CD4-positive, alpha-beta T cell treated with Interleukin-1 beta for 1 hour (primary cell): ENCODE measurements around the gene AGMO.
"Not testable (repeated sequence)": the region's sequence is repeated elsewhere in the genome, so short reads cannot be mapped to it uniquely, and the experiment has no call there.

Source experiments
- DNase-seq, 2 donors: peaks; one replicate each; pipeline ENCODE4 v3.0.0-alpha.2; 2020 to 2022

AGMO gene

GRCh38 chr7:15558756-15559155, 3.1 kb downstream of the AGMO start:
- DNase-seq, result no peak

- no peak for DNase-seq
Measured at GRCh38 chr7:15557686-15558085, 4.1 kb downstream of the AGMO start.

- no peak for DNase-seq
Measured at GRCh38 chr7:15557186-15557585, 4.6 kb downstream of the AGMO start.

- no peak for DNase-seq
Measured at GRCh38 chr7:15556339-15557105, 5.3 kb downstream of the AGMO start.

GRCh38 chr7:15555381-15555859, 6.4 kb downstream of the AGMO start:
- no peak for DNase-seq

- no peak for DNase-seq
Measured at GRCh38 chr7:15554744-15555143, 7.1 kb downstream of the AGMO start.

GRCh38 chr7:15554081-15554480, 7.7 kb downstream of the AGMO start:
- no peak for DNase-seq

- DNase-seq, result not testable (repeated sequence)
Measured at GRCh38 chr7:15547320-15547719, 14.5 kb downstream of the AGMO start.

- DNase-seq, result no peak
Measured at GRCh38 chr7:15546272-15546792, 15.5 kb downstream of the AGMO start.

GRCh38 chr7:15544050-15544449, 17.8 kb downstream of the AGMO start:
- no peak for DNase-seq

- DNase-seq, result no peak
Measured at GRCh38 chr7:15543256-15543655, 18.6 kb downstream of the AGMO start.

- DNase-seq, result no peak
Measured at GRCh38 chr7:15527648-15528047, 34.2 kb downstream of the AGMO start.

GRCh38 chr7:15525652-15526263, 36.1 kb downstream of the AGMO start:
- no peak for DNase-seq

GRCh38 chr7:15524077-15524476, 37.7 kb downstream of the AGMO start:
- DNase-seq, result no peak

GRCh38 chr7:15517865-15518264, 44.0 kb downstream of the AGMO start:
- DNase-seq, result not testable (repeated sequence)

- DNase-seq, result no peak
Measured at GRCh38 chr7:15515252-15515651, 46.6 kb downstream of the AGMO start.

GRCh38 chr7:15508258-15508657, 53.6 kb downstream of the AGMO start:
- DNase-seq, result no peak

- DNase-seq, result no peak
Measured at GRCh38 chr7:15507708-15508107, 54.1 kb downstream of the AGMO start.

GRCh38 chr7:15507171-15507570, 54.6 kb downstream of the AGMO start:
- no peak for DNase-seq

GRCh38 chr7:15505761-15506160, 56.1 kb downstream of the AGMO start:
- DNase-seq, result no peak

GRCh38 chr7:15504351-15504750, 57.5 kb downstream of the AGMO start:
- no peak for DNase-seq

GRCh38 chr7:15503603-15504290, 58.1 kb downstream of the AGMO start:
- no peak for DNase-seq

GRCh38 chr7:15498465-15498864, 63.4 kb downstream of the AGMO start:
- no peak for DNase-seq

GRCh38 chr7:15495170-15495569, 66.6 kb downstream of the AGMO start:
- no peak for DNase-seq
